GM19035 (cell line): ENCODE results near the gene NLRP11.
"Not testable (repeated sequence)": the region's sequence is repeated elsewhere in the genome, so short reads cannot be mapped to it uniquely, and the experiment has no call there.

Source experiments
- ATAC-seq: cut with Tn5 transposase; IDR thresholded peaks from one replicate; pipeline ENCODE4 v1.9.1; 2021; ENCODE audit not compliant: unreplicated experiment

Gene NLRP11

DNA sequence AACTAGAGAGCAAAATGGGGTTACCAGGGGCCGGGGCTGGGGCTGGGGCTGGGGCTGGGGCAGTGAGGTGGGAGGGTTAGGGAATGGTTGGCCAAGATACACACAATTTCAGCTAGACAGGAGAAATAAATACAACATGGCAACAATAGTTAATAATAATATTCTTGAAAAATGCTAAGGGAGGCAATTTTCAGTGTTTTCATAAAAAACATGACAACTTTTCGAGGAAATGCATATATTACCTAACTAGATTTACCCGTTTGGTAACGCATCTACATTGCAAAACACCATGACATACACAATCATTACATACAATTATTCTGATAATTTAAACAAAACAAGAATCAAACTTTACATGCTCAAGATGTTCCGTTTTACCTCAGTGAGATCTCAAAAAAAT, 50.7 kb downstream of the NLRP11 start:
- no peak for ATAC-seq

DNA sequence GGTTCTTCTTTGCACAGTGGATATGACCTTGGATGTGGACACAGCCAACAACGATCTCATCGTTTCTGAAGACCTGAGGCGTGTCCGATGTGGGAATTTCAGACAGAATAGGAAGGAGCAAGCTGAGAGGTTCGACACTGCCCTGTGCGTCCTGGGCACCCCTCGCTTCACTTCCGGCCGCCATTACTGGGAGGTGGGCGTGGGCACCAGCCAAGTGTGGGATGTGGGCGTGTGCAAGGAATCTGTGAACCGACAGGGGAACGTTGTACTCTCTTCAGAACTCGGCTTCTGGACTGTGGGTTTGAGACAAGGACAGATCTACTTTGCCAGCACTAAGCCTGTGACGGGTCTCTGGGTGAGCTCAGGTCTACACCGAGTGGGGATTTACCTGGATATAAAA, 53.5 kb downstream of the NLRP11 start:
- no peak for ATAC-seq

DNA sequence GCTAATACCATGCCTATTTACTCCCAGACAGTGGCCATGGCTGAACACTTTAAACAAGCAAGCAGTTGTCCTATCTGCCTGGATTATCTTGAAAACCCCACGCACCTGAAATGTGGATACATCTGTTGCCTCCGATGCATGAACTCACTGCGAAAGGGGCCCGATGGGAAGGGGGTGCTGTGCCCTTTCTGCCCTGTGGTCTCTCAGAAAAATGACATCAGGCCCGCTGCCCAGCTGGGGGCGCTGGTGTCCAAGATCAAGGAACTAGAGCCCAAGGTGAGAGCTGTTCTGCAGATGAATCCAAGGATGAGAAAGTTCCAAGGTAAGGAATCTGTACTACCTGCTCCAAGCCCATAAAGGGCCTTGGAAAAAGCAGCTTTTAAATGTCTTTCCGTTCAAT, 54.3 kb downstream of the NLRP11 start:
- ATAC-seq = no peak

DNA sequence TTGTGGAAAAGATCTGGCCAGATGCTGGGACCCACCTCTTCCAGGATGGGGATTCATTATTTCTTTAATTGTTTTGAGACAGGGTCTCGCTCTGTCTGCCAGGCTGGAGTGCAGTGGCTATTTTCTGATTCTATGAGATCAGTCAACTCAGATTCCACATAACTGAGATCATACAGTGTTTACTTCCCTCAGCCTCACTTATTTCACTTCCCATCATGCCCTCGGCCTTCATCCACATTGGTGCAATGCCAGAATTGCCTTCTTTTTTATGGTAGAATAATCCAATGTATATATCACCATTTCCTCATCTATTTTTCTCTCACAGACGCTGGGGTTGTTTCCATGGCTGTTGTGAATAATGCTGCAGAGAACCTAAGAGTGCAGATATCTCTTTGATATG, 62.2 kb downstream of the NLRP11 start:
- ATAC-seq = not testable (repeated sequence)

DNA sequence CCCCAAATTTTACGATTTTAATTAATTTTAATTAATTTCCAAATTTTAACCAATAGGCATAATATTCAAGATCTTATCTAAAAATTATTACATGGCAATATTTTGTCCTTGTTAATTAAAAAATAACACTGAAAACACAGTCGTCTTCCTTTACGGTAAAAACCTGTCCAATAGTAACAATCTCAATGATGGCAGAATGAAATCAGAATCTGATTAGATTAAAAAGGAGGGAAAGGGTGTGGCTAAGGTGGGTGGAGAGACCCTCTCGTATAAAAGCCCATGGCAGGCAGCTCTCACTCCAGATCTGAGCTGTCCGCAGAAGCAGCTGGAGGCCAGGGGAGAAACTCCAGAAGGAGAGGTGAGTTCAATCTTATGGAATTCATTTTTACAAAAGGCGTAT, 63.0 kb downstream of the NLRP11 start, which contains the start of gene RFPL4AL1:
TSS of gene RFPL4AL1 (plus strand) at position 301 of the 400 bp plus-strand sequence. CDS start 2,687 bp downstream, outside the sequence.
- not testable (repeated sequence) for ATAC-seq

DNA sequence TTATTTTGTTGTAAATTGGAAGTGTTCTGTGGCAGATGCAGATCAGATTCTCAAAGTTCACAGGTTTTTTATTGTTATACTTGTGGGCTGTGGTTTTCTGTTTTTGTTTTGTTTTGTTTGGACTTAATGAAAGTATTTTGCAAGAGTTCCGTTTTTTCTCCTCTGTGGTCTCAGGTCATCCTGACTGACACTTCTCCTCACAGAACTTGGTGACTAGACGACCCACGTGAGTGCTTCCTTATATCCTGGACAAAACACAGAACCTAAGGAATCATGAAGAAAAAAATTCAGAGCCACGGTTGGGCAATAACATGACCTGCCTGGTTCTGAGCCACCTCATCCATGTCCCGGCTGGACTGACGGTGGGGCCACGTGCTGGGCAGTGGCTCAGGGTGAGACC, 65.3 kb downstream of the NLRP11 start:
- no peak for ATAC-seq

DNA sequence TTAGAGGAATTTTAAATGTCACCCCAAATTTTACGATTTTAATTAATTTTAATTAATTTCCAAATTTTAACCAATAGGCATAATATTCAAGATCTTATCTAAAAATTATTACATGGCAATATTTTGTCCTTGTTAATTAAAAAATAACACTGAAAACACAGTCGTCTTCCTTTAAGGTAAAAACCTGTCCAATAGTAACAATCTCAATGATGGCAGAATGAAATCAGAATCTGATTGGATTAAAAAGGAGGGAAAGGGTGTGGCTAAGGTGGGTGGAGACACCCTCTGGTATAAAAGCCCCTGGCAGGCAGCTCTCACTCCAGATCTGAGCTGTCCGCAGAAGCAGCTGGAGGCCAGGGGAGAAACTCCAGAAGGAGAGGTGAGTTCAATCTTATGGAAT, 73.0 kb downstream of the NLRP11 start, which contains the start of gene RFPL4A:
TSS of gene RFPL4A (plus strand) at position 301 of the 400 bp plus-strand sequence. CDS start 2,704 bp downstream, outside the sequence.
- not testable (repeated sequence) for ATAC-seq

DNA sequence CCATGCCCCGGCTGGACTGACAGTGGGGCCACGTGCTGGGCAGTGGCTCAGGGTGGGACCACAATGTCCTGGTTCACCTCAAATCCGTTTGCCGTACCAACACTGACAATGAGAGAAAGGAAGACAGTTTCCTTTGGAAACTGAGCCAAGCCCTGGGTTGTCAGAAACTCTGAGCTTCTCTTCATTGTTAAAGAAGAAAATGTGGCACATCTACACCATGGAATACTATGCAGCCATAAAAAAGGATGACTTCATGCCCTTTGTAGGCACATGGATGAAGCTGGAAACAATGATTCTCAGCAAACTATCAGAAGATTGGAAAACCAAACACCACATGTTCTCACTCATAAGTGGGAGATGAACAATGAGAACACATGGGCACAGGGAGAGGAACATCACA, 75.0 kb downstream of the NLRP11 start:
- not testable (repeated sequence) for ATAC-seq

DNA sequence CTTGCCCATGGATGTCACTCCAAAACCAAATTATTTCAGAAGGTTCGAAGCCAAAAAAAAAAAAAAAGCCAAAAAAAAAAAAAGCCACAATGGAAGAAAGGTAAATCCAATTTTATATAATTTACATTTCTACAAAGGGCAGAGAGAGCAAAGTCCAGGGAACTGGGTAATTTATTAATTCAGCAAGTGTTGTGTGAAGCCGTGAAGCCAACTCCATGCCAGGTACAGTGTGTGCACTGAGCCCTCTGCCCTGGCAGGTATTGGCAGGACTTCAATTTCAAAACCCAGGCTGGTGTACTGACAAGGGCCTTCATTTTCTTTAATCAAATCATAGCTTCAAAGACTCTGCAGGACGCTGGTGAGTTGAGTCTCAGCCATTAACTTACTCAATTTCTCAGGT, 78.4 kb downstream of the NLRP11 start:
- no peak for ATAC-seq

DNA sequence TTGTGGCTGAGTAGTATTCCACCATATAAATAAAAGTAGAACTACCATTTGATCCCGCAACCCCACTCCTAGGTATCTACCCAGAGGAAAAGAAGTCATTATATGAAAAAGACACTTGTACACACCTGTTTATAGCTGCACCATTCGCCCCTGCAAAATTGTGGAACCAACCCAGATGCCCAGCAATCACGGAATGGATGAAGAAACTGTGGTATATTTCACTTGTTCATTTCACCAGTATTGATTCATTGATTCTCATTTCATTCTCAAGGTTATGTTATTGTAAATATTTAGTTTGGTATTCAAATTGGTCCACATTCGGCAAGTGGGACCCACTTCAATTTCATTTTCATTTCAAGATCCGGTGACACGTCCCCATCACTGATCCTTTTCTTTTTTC, 81.1 kb downstream of the NLRP11 start:
- ATAC-seq = no peak

DNA sequence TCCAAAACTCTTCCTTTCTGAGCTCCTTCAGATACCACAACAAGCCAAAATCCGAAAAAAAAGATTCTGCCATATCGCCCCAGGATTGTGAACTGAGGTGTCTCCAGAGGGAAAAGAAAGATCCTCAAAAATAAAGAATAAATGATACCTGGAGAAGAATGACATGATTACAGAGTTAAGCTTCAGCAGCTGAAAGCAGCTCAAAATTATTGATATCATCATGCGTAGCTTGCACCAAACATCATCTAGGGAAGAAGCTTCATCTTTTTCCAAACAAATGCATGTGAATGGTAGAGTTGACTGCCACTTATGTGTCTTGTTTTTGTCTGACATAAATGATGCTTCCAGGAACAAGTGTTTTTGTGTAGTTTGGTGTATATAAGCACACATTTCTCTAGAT, 93.5 kb downstream of the NLRP11 start, which contains the start of gene NLRP9:
TSS of gene NLRP9 (minus strand) at position 101 of the 400 bp plus-strand sequence. CDS start at position 73, 28 bp downstream.
- ATAC-seq = no peak
